Anterior cingulate cortex (tissue), 58 donors: ENCODE measurements around the gene COL2A1.
A peak's percentile ranks its signal among the peaks of the same experiment; 100 is the strongest.

Experiments
- DNase-seq, 58 donors: peaks; one replicate each; lab custom pipeline; 2025; lab: John Stamatoyannopoulos, UW

The COL2A1 gene

GRCh38 chr12:47950856-47951468, 53.3 kb downstream of the COL2A1 start:
- no peak for DNase-seq

GRCh38 chr12:47949441-47950341, 54.6 kb downstream of the COL2A1 start:
- DNase-seq = peak in 40 of 58 donors; percentile 4 to 66 (median 16)

GRCh38 chr12:47947341-47947740, 56.9 kb downstream of the COL2A1 start:
- no peak for DNase-seq

- no peak for DNase-seq
These were observed 57.6 kb downstream of the COL2A1 start for GRCh38 chr12:47946413-47947323.

- no peak for DNase-seq
These were observed 58.9 kb downstream of the COL2A1 start for GRCh38 chr12:47945341-47945728.

- no peak for DNase-seq
These were observed 59.5 kb downstream of the COL2A1 start for GRCh38 chr12:47944685-47945340.

DNA sequence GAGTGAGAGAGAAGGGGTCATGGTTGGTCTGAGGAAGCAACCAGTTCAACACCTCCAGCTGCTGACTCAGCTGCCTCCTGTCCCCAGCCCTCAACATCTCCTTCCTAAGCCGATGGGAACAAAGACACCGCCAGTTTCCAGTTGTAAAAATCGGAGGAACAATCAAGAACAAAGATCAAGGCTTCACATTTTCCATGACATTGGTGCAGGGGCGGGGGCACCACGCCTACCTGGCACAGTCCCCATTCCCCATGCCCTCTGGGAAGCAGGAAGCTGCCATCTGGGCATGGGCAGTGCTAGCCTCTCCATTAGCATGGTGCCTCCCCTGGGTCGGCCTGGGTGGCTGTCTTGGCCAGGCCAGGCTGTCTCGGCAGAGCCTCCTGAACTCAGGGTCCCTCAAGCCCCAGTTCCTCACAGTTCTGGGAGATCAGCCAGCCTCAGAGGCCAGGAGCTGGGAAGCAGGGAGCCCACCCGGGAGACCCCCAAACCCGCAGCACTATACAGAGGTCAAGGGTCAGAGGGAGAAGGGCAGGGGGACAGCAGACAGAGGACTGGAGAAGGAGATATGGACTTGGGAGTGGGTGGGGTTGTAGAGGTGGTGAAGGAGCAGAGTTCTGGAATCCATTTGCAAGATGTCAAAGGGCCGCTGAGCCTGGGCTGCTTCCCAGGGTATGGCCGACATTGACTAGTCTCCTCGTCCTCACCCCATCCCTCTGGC, 60.5 kb downstream of the COL2A1 start:
- DNase-seq = no peak

GRCh38 chr12:47942614-47943225, 61.6 kb downstream of the COL2A1 start:
- no peak for DNase-seq

DNA sequence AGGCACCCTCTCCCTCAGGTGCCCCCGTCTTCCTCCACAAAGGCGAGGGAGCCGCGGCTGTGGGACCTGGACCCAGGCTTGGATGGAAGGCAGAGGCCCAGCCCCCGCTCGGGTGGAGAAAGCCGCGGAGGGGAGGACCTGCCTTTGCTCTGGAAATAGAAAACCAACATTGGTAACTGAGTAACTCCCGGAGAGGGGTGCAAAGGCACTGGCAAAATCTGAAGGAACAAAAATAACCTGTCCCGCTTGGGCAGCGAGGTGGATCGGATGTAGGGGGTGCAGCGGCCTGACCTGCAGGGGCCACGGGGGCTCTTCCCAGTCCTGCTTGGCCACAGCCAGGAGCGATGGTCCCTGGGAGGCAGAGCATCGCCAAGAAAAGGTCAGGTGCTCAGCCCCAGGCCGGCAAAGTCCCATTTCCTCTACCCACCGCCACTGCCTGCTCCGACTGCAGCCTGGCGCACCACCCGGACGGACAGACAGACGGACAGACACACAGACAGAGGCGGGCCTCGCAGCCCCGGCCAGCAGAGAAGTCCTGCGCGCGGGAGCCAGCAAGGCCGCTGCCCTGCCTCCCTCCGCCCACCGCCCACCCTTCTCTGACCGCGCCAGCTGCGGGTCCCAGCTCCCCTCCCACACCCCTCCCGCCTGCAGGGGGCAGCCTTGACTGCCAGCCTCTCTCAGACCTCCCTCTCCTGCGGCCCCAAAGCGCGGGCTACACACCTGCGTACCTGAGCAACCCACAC, 62.2 kb downstream of the COL2A1 start:
- no peak for DNase-seq

DNA sequence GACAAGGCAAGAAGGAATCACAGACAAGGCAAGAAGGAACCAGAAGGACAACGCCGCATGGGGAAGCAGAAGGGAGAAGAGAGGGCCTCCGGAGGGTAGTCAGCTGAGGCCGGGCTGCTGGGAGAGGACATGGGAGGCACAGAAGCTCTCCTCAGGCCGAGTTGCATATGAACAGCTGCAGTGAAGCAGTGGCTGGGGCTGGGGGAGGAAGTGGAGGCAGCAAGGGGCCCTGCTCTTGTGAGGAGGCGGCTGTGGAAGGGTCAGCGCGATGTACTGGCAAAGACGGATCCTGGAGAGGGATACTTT, 62.8 kb downstream of the COL2A1 start:
- DNase-seq = no peak

- DNase-seq = no peak
These were observed 63.4 kb downstream of the COL2A1 start for GRCh38 chr12:47940773-47941474.

DNA sequence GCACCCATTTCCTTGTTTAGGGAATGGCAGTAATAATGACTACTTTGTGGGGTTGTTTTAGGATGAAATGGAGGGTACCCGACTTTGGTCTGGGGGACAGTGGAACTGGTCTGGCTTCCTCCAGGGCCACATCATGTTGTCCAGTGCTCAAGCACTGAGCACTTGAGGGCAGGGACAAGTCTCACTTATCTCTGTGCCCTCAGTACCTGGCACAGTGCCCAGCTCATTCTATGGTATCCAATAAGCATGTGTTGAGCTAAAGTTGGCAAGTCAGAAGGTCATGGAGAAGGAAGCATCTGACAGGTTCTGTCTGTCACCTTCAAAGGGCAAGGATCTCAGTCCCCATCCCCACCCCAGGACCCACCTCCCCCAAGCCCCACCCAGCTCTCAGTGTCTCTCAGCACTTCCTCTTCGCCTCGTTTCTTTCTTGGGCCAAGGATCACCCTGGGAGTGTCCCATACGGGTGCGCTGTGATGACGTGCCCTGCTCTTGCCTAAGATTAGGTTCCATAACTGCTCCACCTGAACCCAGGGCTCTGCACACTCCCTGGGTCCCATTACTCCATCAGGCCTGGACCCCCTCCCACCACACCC, 65.2 kb downstream of the COL2A1 start:
- DNase-seq = no peak

GRCh38 chr12:47938594-47938993, 65.7 kb downstream of the COL2A1 start:
- no peak for DNase-seq

DNA sequence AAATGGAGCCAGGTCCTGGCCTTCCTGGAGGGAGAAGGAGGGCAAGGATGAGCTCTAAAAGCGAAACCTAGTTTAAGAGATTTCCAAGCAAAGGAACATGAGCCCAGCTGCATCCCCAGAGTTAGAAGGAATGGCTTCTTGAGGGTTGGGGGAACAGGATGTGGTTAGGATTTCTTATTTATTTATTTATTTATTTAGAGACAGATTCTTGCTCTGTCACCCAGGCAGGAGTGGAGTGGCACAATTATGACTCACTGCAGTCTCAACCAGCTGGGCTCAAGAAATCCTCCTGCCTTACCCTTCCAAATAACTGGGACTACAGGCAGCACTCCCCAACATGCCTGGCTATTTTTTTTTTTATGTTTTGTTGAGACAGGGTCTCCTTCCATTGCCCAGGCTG, 66.2 kb downstream of the COL2A1 start:
- DNase-seq = no peak

GRCh38 chr12:47935184-47935583, 69.1 kb downstream of the COL2A1 start:
- DNase-seq = peak in 5 of 58 donors; percentile 4 to 8 (median 4)

GRCh38 chr12:47931187-47931586, 73.1 kb downstream of the COL2A1 start:
- no peak for DNase-seq

DNA sequence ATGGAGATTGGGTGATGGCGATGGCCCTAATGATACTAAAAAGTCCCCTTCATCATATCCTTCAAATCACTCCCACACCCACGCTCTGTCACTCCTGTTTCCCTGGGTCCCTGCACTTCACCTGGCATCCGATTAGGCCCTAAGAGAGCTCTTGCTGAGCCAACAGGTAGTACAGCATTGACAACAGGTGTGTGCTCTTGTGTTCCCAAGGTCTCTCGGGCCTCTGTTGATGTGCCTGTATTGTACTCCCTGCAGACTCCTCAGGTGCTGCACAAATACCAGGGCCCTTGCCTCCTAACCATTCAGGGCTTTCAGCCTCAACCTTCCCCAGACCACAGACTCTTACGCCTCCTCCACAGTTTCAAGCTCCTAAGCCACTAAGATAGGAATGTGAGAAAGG, 73.6 kb downstream of the COL2A1 start:
- DNase-seq = no peak

DNA sequence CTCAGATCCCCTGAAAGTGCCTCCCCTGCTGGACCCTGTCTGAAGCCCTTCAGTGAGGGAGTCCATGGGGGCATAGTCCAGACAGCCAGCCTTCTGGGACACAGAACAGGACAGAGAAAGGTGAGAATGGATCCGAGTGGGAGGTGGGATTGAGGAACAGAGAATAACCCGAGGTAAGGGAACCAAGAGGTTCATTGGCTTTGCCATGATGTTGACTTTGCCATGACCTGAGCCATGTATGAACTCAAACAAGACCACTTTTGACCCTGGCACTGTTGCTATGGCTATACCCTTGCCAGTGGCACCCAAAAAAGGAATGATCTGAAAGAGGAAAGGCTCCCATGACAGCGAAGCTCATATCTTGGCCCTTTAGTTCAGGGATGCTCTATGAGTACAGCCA, 76.9 kb downstream of the COL2A1 start:
- DNase-seq = no peak
